ENCODE measurements around the gene TMEM220. TPM values are rescaled to one million over a fixed set of nuclear protein-coding genes. Genes with fewer than 3 reads are reported as not detected.

TMEM220 gene
- total RNA-seq, 2 donors from 2014 or later, result 5.5 to 6.5 TPM

- DNase-seq (ENCODE audit: low spot score), result no peak
- Histone ChIP-seq H3K36me3 (peaks cover 16% of the 10 kb centered on the region), H3K4me3 (no peak overlapping the region), H3K4me1 (no peaks in the 10 kb centered on the region), H3K9me3 (no peaks in the 10 kb centered on the region), H3K27me3 (no peaks in the 10 kb centered on the region), H3K27ac (no peak overlapping the region)
- TF ChIP-seq, protein P1, sequence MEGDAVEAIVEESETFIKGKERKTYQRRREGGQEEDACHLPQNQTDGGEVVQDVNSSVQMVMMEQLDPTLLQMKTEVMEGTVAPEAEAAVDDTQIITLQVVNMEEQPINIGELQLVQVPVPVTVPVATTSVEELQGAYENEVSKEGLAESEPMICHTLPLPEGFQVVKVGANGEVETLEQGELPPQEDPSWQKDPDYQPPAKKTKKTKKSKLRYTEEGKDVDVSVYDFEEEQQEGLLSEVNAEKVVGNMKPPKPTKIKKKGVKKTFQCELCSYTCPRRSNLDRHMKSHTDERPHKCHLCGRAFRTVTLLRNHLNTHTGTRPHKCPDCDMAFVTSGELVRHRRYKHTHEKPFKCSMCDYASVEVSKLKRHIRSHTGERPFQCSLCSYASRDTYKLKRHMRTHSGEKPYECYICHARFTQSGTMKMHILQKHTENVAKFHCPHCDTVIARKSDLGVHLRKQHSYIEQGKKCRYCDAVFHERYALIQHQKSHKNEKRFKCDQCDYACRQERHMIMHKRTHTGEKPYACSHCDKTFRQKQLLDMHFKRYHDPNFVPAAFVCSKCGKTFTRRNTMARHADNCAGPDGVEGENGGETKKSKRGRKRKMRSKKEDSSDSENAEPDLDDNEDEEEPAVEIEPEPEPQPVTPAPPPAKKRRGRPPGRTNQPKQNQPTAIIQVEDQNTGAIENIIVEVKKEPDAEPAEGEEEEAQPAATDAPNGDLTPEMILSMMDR (IDR thresholded peaks at IDR 0.05), result no peak
These were observed 56.5 kb downstream of the TMEM220 start for GRCh38 chr17:10673312-10673711.

- Histone ChIP-seq H3K27ac (no peak overlapping the region), H3K4me1 (no peaks in the 10 kb centered on the region), H3K9me3 (no peaks in the 10 kb centered on the region), H3K27me3 (no peaks in the 10 kb centered on the region), H3K36me3 (peaks cover 5% of the 10 kb centered on the region), H3K4me3 (no peak overlapping the region)
- DNase-seq (ENCODE audit: low spot score), result no peak
- TF ChIP-seq, protein P1 (IDR thresholded peaks at IDR 0.05), result no peak
These were observed 61.0 kb downstream of the TMEM220 start for GRCh38 chr17:10668775-10669174.

DNA sequence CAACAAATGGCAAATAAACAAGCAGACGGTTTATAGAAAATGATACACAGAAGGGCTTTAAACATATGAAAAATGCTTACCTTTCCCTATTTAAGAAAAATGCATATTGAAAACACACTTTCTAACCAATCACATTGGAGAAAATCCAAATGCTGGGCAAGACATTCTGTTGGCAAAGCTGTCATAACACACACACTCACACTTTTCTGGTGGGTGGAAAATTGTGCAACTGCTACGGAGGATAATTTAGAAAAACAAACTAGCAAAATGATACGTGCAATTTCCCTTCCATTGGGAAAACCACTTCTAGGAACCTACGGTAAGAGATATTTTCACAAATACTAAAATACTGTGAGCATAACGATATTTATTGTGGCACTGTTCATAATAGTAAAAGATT, 62.9 kb downstream of the TMEM220 start:
- no peak overlapping the region for H3K4me3 ChIP-seq
- H3K27ac ChIP-seq, result no peak overlapping the region
- no peaks in the 10 kb centered on the region for H3K9me3 ChIP-seq
- H3K36me3 ChIP-seq, result no peaks in the 10 kb centered on the region
- no peak for DNase-seq (ENCODE audit: low spot score)
- no peaks in the 10 kb centered on the region for H3K4me1 ChIP-seq
- H3K27me3 ChIP-seq, result no peaks in the 10 kb centered on the region
- TF ChIP-seq, protein P1 (IDR thresholded peaks at IDR 0.05), result no peak

- Histone ChIP-seq H3K36me3 (no peaks in the 10 kb centered on the region), H3K4me1 (no peaks in the 10 kb centered on the region), H3K27ac (no peak overlapping the region), H3K9me3 (no peaks in the 10 kb centered on the region), H3K4me3 (no peak overlapping the region), H3K27me3 (no peaks in the 10 kb centered on the region)
- TF ChIP-seq, protein P1 (IDR thresholded peaks at IDR 0.05), result no peak
- no peak for DNase-seq (ENCODE audit: low spot score)
These were observed 65.3 kb downstream of the TMEM220 start for GRCh38 chr17:10664571-10664970.

Other genes with a start within 250 kb of the TMEM220 start
- gene MYH1, start 211.5 kb downstream of the TMEM220 start, total RNA-seq, result under 1 TPM in 1 of 2 donors, not detected in 1; 0.07 TPM
- gene MYH2, start 180.4 kb downstream of the TMEM220 start, total RNA-seq, result not detected
- under 1 TPM; 0.22 to 0.43 TPM for gene MYH3, start 72.7 kb downstream of the TMEM220 start, total RNA-seq
- 10 to 100 TPM; 14.6 to 21.6 TPM for gene SCO1, start 32.5 kb downstream of the TMEM220 start, total RNA-seq
- gene ADPRM, start 32.4 kb downstream of the TMEM220 start, total RNA-seq, result 1 to 10 TPM; 2.4 to 3.8 TPM
- not detected for gene TMEM238L, start 74.1 kb upstream of the TMEM220 start, total RNA-seq
- gene PIRT, start 108.1 kb upstream of the TMEM220 start, total RNA-seq, result not detected

All from right atrium auricular region (tissue), 2 donors.